HG03280 (cell line): ENCODE measurements around the gene ZBTB8OS.

Experiments used
- ATAC-seq: cut with Tn5 transposase; IDR thresholded peaks from one replicate; pipeline ENCODE4 v1.9.1; 2021; ENCODE audit warnings: mild to moderate bottlenecking, moderate library complexity; ENCODE audit not compliant: unreplicated experiment

ZBTB8OS gene

DNA sequence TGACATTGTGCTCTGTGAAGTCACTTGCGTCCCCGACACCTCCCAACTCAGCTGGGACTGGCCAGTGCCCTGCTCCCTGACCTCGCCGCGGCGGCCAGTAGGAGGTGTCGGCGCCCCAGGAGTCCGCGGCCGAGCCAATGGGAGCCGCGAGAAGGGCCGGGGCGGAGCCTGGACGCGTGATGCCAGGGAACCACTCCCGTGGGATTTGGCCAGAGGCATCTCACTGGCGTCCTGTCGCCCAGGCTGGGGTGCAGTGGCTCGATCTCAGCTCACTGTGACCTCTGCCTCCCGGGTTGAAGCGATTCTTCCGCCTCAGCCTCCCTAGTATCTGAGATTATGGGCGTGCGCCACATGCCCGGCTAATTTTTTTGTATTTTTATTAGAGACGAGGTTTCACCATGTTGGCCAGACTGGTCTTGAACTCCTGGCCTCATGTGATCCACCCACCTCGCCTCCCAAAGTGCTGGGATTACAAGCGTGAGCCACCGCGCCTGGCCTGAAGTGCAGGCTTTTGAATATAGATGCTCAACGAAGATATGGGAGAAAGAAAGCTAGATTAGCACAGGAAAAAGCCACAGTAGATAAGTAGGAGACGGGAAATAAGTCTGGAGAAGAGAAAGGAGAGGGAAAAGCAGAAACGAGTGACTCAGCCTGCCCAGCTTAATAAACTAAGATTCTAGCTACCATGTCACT lies 38.0 kb downstream of the ZBTB8OS start:
- ATAC-seq: peak; percentile 83

GRCh38 chr1:32611859-32612188 lies 38.5 kb downstream of the ZBTB8OS start:
- no peak for ATAC-seq

DNA sequence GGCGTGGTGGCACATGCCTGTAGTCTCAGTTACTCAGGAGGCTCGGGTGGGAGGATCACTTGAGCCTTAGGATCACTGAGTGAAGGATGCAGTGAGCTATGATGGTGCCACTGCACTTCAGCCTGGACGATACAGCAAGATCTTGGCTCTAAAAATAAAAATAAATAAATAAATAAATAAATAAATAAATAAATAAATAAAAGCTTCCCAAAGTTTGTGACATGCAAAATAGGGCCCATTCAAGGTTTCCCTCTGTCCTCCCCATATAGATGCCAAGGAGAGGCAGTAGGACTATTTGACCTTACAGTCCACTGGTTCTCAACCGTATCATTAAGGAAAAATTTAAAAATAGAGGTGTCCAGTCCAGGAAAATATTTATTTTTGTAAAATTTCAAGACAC lies 41.2 kb downstream of the ZBTB8OS start:
- no peak for ATAC-seq

- no peak for ATAC-seq
These were observed 43.6 kb downstream of the ZBTB8OS start for GRCh38 chr1:32606565-32607371.

DNA sequence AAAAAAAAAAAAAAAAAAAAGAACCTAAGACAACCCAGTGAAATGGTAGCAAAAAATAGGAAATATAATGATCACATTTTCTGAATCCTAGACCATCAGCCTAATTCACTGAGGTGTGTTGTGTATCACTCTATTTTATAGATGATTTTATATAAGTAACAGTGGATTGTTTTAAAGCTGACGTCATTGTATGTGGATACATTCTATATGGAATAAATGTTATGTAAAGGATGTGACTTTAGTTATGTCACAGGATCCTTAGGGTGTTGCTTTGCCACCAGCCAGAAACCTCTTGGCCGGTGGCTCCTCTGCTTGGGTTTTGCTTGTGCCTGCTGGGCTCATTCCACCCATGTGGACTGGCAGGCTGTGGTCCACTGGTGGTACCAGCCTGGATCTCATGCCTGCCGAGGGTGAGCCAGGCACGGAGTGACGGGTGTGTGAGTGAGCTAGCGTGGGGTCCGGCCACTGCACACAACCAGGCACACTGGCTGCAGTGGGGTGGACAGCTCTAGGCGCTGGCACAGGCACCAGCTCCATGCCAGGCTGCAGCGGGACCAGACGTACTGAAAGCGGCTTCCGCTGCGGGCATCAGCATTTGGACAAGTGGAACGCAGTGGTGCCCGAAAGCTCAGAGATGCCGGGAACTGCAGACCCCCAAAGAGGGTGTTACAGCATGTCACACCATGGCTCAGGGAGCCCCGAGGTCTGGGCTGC lies 44.5 kb downstream of the ZBTB8OS start:
- ATAC-seq: no peak

DNA sequence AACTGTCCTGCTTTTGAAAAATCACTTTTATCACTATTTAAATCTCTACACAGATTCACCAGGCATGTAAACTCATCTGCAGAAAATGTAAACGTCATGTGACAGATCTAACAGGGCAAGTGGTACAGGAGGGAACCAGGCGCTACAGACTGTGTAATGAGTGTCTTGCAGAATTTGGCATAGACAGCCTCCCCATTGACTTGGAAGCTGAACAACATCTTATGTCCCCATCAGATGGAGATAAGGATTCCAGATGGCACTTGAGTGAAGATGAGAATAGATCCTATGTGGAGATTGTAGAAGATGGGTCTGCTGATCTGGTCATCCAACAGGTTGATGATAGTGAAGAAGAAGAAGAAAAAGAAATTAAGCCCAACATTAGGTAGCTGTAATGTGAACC lies 50.3 kb downstream of the ZBTB8OS start:
- ATAC-seq: no peak

- no peak for ATAC-seq
These were observed 57.4 kb downstream of the ZBTB8OS start for GRCh38 chr1:32592943-32593342.

- ATAC-seq: no peak
These were observed 69.9 kb downstream of the ZBTB8OS start for GRCh38 chr1:32580348-32581017.
